ENCODE data around the gene MMGT1. TPM values are rescaled to one million over a fixed set of nuclear protein-coding genes. Genes with fewer than 3 reads are reported as not detected.

MMGT1 gene
- total RNA-seq, 2 donors from 2014 or later: 17.5 to 19.2 TPM

Other genes with a start within 250 kb of the MMGT1 start
- gene CT45A3, start 205.8 kb downstream of the MMGT1 start, total RNA-seq: not detected
- gene CT45A5, start 188.5 kb downstream of the MMGT1 start, total RNA-seq: not detected
- not detected for gene CT45A6, start 171.2 kb downstream of the MMGT1 start, total RNA-seq
- not detected for gene CT45A2, start 154.0 kb downstream of the MMGT1 start, total RNA-seq
- gene CT45A7, start 136.7 kb downstream of the MMGT1 start, total RNA-seq: not detected
- not detected for gene CT45A8, start 119.5 kb downstream of the MMGT1 start, total RNA-seq
- gene CT45A9, start 102.2 kb downstream of the MMGT1 start, total RNA-seq: not detected
- not detected for gene CT45A10, start 80.5 kb downstream of the MMGT1 start, total RNA-seq
- gene SAGE1, start 80.3 kb downstream of the MMGT1 start, total RNA-seq: not detected
- gene SLC9A6, start 11.4 kb upstream of the MMGT1 start, total RNA-seq: 10 to 100 TPM; 10.2 to 13.6 TPM
- 10 to 100 TPM in 1 of 2 donors, 1 to 10 TPM in 1; 3.7 to 19.3 TPM for gene FHL1, start 173.5 kb upstream of the MMGT1 start, total RNA-seq